Ovary (tissue), 9 donors: Measurements from ENCODE around the gene DRAM1. TPM values are rescaled to one million over a fixed set of nuclear protein-coding genes. Genes with fewer than 3 reads are reported as not detected.

ENCODE experiments used
- polyA plus RNA-seq, 2 donors: library from polyadenylated mRNA; stranded (reverse); fragments of 200-250 nt in 1 of 2; fragments of 350-450 nt in 1 of 2; fragmentation: Illumina TruSeq in 1 of 2; extraction: RNeasy Lipid Tissue Mini Kit (QIAGEN cat#74804) in 1 of 2; gene quantifications; one replicate each; pipeline ENCODE4 v1.2.3, GENCODE V29; 2013 to 2014
- small RNA-seq: library from RNA; depleted of rRNA; stranded (forward); fragments of <200 nt; gene quantifications from one replicate; pipeline ENCODE3, GENCODE V24; 2016
- total RNA-seq, 7 donors: library from RNA; depleted of rRNA in 2 of 7; stranded (reverse); fragments of >200 nt in 2 of 7; fragmentation: NEBNext Ultra II Directional in 3 of 7; extraction: Animal tissue kit (Norgen Biotek cat#: 25700) in 3 of 7; gene quantifications; one replicate each; pipeline versions ENCODE4 v1.1.0 to v1.2.4, GENCODE V29; 2016 to 2023
- donor health status: DM: no; HTN: no; CAD: no; lungs with moderate emphysema.
- donor health status: DM: no; HTN: no; CAD: no.
- donor health status: Bipolar disorder and iron deficiency.
- donor health status: DM: yes; HTN: yes; CAD: no.
- donor health status: DM: no; HTN: no; CAD: no.
- donor health status: DM: yes; HTN: yes; CAD: no.

The DRAM1 gene
- total and polyA plus RNA-seq, 9 donors, result 9.1 to 21.7 (median 15.8) TPM

Small RNAs within 50 kb of the gene (small RNA-seq; reads per million reads assigned to genes)
- gene RNA5SP369, result not detected
- gene RNU6-1183P, result not detected

Other genes starting within 250 kb of the DRAM1 start
- 10 to 100 TPM; 27.8 to 89.4 (median 38.3) TPM for gene CHPT1, start 179.9 kb upstream of the DRAM1 start, total RNA-seq
- 10 to 100 TPM; 25.8 to 27.7 TPM for gene CHPT1, start 179.9 kb upstream of the DRAM1 start, polyA plus RNA-seq
- gene SYCP3, start 138.1 kb upstream of the DRAM1 start, total RNA-seq, result not detected
- under 1 TPM; 0.07 to 0.31 TPM for gene SYCP3, start 138.1 kb upstream of the DRAM1 start, polyA plus RNA-seq
- 10 to 100 TPM; 10.3 to 24.2 (median 16.6) TPM for gene GNPTAB, start 46.6 kb upstream of the DRAM1 start, total RNA-seq
- 10 to 100 TPM in 1 of 2 donors, 1 to 10 TPM in 1; 7.1 to 23.3 TPM for gene GNPTAB, start 46.6 kb upstream of the DRAM1 start, polyA plus RNA-seq
- 10 to 100 TPM; 24.8 to 50.0 (median 35.5) TPM for gene WASHC3, start 184.4 kb downstream of the DRAM1 start, total RNA-seq
- 10 to 100 TPM; 35.6 to 72.8 TPM for gene WASHC3, start 184.4 kb downstream of the DRAM1 start, polyA plus RNA-seq
- gene NUP37, start 242.5 kb downstream of the DRAM1 start, total RNA-seq, result 10 to 100 TPM; 12.5 to 20.5 (median 16.2) TPM
- gene NUP37, start 242.5 kb downstream of the DRAM1 start, polyA plus RNA-seq, result 10 to 100 TPM; 14.8 to 22.5 TPM
- 1 to 10 TPM in 5 of 7 donors, under 1 TPM in 2; 0.45 to 2.5 (median 1.3) TPM for gene PARPBP, start 242.6 kb downstream of the DRAM1 start, total RNA-seq
- 1 to 10 TPM; 1.1 to 1.6 TPM for gene PARPBP, start 242.6 kb downstream of the DRAM1 start, polyA plus RNA-seq